HG03280 (cell line): Measurements from ENCODE around the gene FAM13C.
"Not testable (repeated sequence)": the region's sequence is repeated elsewhere in the genome, so short reads cannot be mapped to it uniquely, and the experiment has no call there.

Experiments
- ATAC-seq: cut with Tn5 transposase; IDR thresholded peaks from one replicate; pipeline ENCODE4 v1.9.1; 2021; ENCODE audit warnings: mild to moderate bottlenecking, moderate library complexity; ENCODE audit not compliant: unreplicated experiment

The FAM13C gene

DNA sequence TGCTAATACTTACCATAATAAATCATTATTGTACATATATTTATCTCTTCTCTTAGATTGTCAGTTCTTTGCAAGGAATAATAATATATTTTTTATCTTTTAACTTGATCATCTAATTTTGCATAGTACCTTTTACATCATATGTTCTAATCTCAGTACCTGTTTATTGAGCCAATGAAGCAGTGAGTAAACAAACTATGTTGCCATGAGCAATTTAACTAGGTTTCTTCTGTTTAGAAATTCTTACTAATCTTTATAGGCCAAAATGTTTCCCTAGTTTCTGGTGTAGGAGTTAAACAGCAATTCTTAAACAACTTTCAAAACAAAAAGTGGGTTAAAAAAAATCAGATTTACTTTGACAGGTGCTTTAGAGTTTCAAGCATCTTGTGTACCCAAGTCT is 124.6 kb downstream of the FAM13C start:
- no peak for ATAC-seq

- ATAC-seq: no peak
Observed at GRCh38 chr10:59236064-59236697, 126.2 kb downstream of the FAM13C start.

GRCh38 chr10:59234816-59235429 is 127.4 kb downstream of the FAM13C start:
- ATAC-seq: no peak

GRCh38 chr10:59234194-59234593 is 128.2 kb downstream of the FAM13C start:
- no peak for ATAC-seq

GRCh38 chr10:59229441-59229840 is 132.9 kb downstream of the FAM13C start:
- no peak for ATAC-seq

GRCh38 chr10:59227136-59227673 is 135.1 kb downstream of the FAM13C start:
- no peak for ATAC-seq

DNA sequence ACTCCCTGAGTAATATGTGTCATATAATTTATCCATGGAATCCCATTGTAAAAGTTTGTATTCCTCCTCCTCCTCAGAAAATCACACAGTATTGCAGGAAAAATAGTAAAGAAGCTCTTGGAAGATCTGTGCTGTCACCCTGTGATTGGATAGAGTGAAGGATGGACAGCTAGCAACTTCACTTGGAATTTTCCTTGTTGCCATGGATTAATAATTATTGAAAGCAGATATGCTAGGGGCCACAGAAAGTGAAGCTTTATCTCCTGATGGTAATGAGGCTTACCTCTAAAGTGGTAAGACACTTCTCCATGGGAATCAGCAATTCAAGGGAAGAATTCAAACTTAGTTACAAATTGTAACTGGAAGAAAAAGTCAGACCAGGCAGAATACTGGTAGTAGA is 137.1 kb downstream of the FAM13C start:
- no peak for ATAC-seq

GRCh38 chr10:59223597-59223996 is 138.8 kb downstream of the FAM13C start:
- ATAC-seq: not testable (repeated sequence)

GRCh38 chr10:59222788-59223187 is 139.6 kb downstream of the FAM13C start:
- no peak for ATAC-seq

DNA sequence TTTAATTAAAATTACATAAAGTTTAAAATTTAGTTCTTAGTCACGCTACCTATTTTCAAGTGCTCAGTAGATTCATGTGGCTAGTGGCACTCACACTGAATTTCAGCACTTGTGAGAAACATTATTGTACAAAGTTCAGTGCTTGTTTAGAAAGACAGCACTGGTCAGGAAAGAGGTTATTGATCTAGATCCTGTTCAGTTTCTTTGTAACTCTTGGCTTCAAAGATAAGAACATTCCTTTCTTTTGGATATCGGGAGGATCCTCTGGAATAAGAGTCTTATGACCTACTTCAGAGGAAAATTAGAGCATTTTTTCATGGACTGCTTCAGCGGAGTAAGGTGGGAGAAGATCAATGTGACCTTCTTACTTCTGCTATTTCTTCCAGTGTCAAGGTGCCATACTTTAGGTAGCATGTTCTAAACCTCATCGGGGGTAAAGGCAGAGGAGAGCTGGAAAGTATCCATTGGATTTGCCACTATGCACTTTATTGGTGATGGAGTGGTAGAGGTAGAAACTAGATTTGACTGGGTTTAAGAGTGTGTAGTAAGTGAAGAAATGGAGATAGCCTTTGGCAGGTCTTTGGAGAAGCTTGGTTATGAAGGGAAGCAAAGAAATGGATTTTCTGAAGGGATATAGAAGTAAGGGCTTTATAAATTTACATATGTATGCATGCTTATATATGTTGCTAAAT is 146.0 kb downstream of the FAM13C start:
- ATAC-seq: no peak

GRCh38 chr10:59214160-59214559 is 148.2 kb downstream of the FAM13C start:
- no peak for ATAC-seq

DNA sequence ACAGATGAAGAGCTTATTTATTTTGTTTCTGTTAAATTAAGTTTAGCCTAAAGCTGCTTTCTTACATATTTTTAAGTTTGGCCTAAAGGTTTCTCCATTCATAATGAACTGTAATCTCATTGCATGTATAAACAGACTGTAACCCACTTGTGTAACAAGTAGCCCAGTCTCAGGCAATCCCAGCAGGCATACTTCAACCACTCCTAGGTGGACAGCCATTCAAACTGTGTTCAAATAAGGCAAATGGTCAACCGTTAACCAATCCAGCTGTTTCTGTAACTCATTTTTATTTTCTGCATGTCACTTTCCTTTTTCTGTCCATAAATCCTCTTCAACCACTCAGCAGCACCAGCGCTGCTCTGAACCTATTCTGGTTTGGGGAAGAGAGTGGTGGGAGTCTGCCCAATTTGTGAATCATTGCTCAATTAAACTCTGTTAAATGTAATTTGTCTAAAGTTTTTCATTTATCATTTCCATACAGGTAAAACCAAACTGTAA is 150.0 kb downstream of the FAM13C start:
- no peak for ATAC-seq

GRCh38 chr10:59206204-59206720 is 156.1 kb downstream of the FAM13C start:
- ATAC-seq: no peak
